DND-41 (cell line): Measurements from ENCODE around the gene EIPR1.

Experiments used
- ATAC-seq: fragments of 200-7000 bp; cut with Tn5 transposase; 3 replicates; pipeline ENCODE4 v1.9.1; 2021; ENCODE audit warnings: low read depth; ENCODE audit not compliant: insufficient read depth
- DNase-seq: peaks from one replicate; pipeline ENCODE4 v3.0.0-alpha.2; 2020
- H2AFZ ChIP-seq: 2 replicates; pipeline ENCODE4 v1.6.0; 2012; ENCODE audit warnings: low read depth, low read length
- H3K27ac ChIP-seq: 2 replicates; pipeline ENCODE4 v1.5.1; 2012; ENCODE audit warnings: low read length, inconsistent platforms
- H3K27me3 ChIP-seq: fragments of 200-600 bp; sonication (generic); 2 replicates; pipeline ENCODE4 v1.6.0; 2012; ENCODE audit warnings: low read length, mild to moderate bottlenecking, inconsistent platforms; ENCODE audit not compliant: insufficient read depth, poor library complexity
- H3K36me3 ChIP-seq: 2 replicates; pipeline ENCODE4 v1.5.1; 2012; ENCODE audit warnings: low read length, inconsistent platforms; ENCODE audit not compliant: insufficient read depth
- H3K4me1 ChIP-seq: 2 replicates; pipeline ENCODE4 v1.5.1; 2012; ENCODE audit warnings: mild to moderate bottlenecking, low read length; ENCODE audit not compliant: insufficient read depth
- H3K4me2 ChIP-seq: 2 replicates; pipeline ENCODE4 v1.6.0; 2012; ENCODE audit warnings: mild to moderate bottlenecking, moderate library complexity, low read length, inconsistent platforms; ENCODE audit not compliant: insufficient read depth
- H3K4me3 ChIP-seq, 2 experiments: fragments of 200-600 bp in 1 of 2; shearing (Covaris generic) in 1 of 2; 2 replicates each; pipeline ENCODE4 v1.5.1; 2012 to 2016; ENCODE audit warnings: inconsistent platforms in 2 of 2, low read length in 2 of 2, mild to moderate bottlenecking in 2 of 2, low read depth in 1 of 2, moderate library complexity in 1 of 2
- H3K79me2 ChIP-seq: 2 replicates; pipeline ENCODE4 v1.6.0; 2012; ENCODE audit warnings: low read length, inconsistent platforms; ENCODE audit not compliant: insufficient read depth
- H3K9ac ChIP-seq: 2 replicates; pipeline ENCODE4 v1.6.0; 2012; ENCODE audit warnings: low read depth, mild to moderate bottlenecking, inconsistent platforms, low read length, moderate library complexity
- H3K9me3 ChIP-seq: 2 replicates; pipeline ENCODE4 v1.5.1; 2012; ENCODE audit warnings: low read length, moderate library complexity, mild to moderate bottlenecking, inconsistent platforms; ENCODE audit not compliant: insufficient read depth, severe bottlenecking
- H4K20me1 ChIP-seq: 2 replicates; pipeline ENCODE4 v1.6.0; 2012; ENCODE audit warnings: low read length; ENCODE audit not compliant: insufficient read depth
- CTCF ChIP-seq: IDR thresholded peaks from 2 replicates; pipeline ENCODE4 v1.5.1; 2012; ENCODE audit warnings: borderline replicate concordance, low read length, moderate library complexity, mild to moderate bottlenecking; ENCODE audit not compliant: poor library complexity, severe bottlenecking; ENCODE audit errors: extremely low read depth
- EZH2 ChIP-seq: IDR thresholded peaks from 3 replicates; pipeline ENCODE4 v1.6.1; 2012; ENCODE audit warnings: borderline replicate concordance, low read depth, mild to moderate bottlenecking, moderate library complexity, low read length, inconsistent platforms; ENCODE audit not compliant: severe bottlenecking

The EIPR1 gene

DNA sequence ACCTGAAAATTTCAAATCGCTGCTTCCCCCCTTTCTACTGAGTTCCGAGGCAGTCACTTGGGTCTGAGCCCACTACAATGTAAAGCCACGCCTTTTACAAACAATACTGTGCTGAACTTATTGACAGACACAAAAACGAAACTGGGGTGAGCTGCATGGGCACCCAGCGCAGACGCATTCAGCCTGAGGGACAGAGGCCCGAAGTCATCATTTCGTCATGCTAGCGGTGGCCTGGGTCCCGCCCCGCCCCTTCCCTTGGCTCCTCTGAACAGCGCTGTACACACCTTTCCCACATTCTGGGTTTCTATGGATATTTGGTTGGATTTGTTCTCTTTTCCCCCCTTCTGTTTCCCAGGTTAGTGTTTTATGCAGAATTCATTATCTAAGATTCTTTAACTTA lies 71.7 kb downstream of the EIPR1 start:
- H3K4me3 ChIP-seq = no peak overlapping the region
- ATAC-seq = no peak
- H3K4me1 ChIP-seq = peaks cover 8% of the 10 kb centered on the region
- H2AFZ ChIP-seq = no peak overlapping the region
- no peaks in the 10 kb centered on the region for H3K9me3 ChIP-seq
- no peak overlapping the region for H3K4me2 ChIP-seq
- TF ChIP-seq EZH2 = no peak
- TF ChIP-seq CTCF = no peak
- H3K79me2 ChIP-seq = no peaks in the 10 kb centered on the region
- no peak overlapping the region for H3K27ac ChIP-seq
- no peak overlapping the region for H3K9ac ChIP-seq
- no peaks in the 10 kb centered on the region for H3K27me3 ChIP-seq
- no peak for DNase-seq
- H3K36me3 ChIP-seq = no peaks in the 10 kb centered on the region
- H4K20me1 ChIP-seq = no peaks in the 10 kb centered on the region

GRCh38 chr2:3305431-3305830 lies 72.2 kb downstream of the EIPR1 start:
- DNase-seq (no peak), ATAC-seq (no peak)
- peaks cover 8% of the 10 kb centered on the region for H3K4me1 ChIP-seq
- H3K27ac ChIP-seq = no peak overlapping the region
- no peak overlapping the region for H2AFZ ChIP-seq
- no peaks in the 10 kb centered on the region for H4K20me1 ChIP-seq
- no peaks in the 10 kb centered on the region for H3K79me2 ChIP-seq
- H3K9ac ChIP-seq = no peak overlapping the region
- no peaks in the 10 kb centered on the region for H3K36me3 ChIP-seq
- TF ChIP-seq CTCF (no peak), EZH2 (no peak)
- no peak overlapping the region for H3K4me2 ChIP-seq
- H3K9me3 ChIP-seq = no peaks in the 10 kb centered on the region
- H3K27me3 ChIP-seq = no peaks in the 10 kb centered on the region
- H3K4me3 ChIP-seq = no peak overlapping the region

GRCh38 chr2:3303583-3304406 lies 73.8 kb downstream of the EIPR1 start:
- H3K27me3 ChIP-seq = no peaks in the 10 kb centered on the region
- peak overlapping the region; percentile 88 for H2AFZ ChIP-seq
- no peaks in the 10 kb centered on the region for H3K9me3 ChIP-seq
- peak overlapping the region; percentile 58 for H3K4me2 ChIP-seq
- ATAC-seq = peak; percentile 98
- no peaks in the 10 kb centered on the region for H4K20me1 ChIP-seq
- H3K4me3 ChIP-seq = peak overlapping the region in 1 of 2 experiments; percentile 38; a peak in 2 of 4 replicates
- no peak overlapping the region for H3K27ac ChIP-seq
- no peaks in the 10 kb centered on the region for H3K79me2 ChIP-seq
- H3K9ac ChIP-seq = peak overlapping the region; percentile 33; the same call in 1 of the 2 replicates
- peaks cover 8% of the 10 kb centered on the region for H3K4me1 ChIP-seq
- DNase-seq = peak; percentile 73
- H3K36me3 ChIP-seq = no peaks in the 10 kb centered on the region
- TF ChIP-seq EZH2 (no peak), CTCF (peak; percentile 85)
